Brain pericyte (primary cell): ENCODE results near the gene P3H2.

Experiments
- DNase-seq: peaks from one replicate; pipeline ENCODE4 v3.0.0-alpha.2; 2012; ENCODE audit warnings: low read depth, low spot score

Gene P3H2

DNA sequence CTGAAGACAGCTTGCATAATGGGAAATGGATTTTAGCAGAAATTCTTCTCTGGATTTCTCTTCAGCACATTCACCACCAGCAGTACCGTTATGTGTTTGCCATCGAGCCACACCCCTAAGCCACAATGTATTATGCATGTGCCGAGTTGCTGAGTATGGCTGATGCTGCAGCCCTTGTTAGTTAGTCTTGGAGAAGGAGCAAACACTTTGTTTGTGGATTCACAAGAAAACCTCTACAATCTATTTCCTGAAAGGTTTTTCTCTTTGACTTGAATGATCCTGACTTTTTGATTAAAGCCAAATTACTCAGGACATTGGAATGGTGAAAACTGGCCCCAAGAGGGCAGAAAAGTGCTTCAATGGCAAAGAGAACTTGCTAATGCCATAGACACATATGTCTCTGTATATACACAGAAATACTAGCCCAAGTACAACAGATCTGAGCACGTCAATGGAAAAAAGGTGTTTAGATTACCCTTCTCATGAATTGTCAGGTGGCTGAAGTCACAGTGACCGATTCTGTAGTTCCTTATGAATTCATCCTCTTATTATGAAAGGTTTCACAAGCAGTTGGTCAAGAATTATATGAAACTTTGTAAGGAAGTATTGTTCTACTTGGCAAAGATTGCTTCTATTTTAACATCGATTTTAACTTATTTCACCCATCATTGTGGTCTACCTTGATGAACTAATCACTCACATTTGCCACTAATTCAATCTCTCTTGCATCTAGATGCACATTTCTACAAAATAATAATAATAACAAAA is 103.0 kb downstream of the P3H2 start:
- no peak for DNase-seq

DNA sequence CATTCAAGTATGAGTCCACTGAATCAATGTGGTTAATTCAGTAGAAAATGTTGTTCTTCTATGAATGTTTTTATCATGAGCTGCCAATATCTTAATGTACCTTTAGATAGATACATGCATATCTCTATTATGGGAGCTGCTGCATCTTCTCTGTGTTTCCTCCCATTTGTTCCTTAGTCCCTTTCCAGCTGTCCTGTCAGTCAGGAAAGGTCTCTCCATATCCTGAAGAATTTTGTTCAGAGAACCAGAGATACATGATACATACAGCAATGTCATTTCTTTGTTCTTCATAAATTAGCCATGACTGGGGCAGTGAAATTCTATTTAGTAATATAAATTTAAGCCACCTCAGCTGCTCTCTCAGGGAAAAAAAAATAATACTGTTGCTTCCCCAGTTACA is 103.7 kb downstream of the P3H2 start:
- DNase-seq: no peak

DNA sequence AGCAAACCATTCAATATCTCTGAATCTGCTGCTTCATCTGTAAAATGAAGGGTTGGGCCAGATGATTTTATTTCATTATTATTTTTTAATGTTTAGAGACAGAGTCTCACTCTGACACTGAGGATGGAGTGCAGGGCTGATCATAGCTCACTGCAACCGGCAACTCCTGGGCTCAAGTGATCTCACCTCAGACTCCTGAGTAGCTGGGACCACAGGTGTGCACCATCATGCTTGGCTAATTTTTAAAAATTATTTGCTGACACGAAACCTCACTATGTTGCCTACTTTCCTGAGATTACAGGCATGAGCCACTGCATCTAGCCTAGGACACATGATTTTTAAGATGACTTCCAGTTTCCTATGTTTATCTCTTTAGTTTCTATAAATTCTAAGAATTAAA is 105.8 kb downstream of the P3H2 start:
- DNase-seq: no peak

DNA sequence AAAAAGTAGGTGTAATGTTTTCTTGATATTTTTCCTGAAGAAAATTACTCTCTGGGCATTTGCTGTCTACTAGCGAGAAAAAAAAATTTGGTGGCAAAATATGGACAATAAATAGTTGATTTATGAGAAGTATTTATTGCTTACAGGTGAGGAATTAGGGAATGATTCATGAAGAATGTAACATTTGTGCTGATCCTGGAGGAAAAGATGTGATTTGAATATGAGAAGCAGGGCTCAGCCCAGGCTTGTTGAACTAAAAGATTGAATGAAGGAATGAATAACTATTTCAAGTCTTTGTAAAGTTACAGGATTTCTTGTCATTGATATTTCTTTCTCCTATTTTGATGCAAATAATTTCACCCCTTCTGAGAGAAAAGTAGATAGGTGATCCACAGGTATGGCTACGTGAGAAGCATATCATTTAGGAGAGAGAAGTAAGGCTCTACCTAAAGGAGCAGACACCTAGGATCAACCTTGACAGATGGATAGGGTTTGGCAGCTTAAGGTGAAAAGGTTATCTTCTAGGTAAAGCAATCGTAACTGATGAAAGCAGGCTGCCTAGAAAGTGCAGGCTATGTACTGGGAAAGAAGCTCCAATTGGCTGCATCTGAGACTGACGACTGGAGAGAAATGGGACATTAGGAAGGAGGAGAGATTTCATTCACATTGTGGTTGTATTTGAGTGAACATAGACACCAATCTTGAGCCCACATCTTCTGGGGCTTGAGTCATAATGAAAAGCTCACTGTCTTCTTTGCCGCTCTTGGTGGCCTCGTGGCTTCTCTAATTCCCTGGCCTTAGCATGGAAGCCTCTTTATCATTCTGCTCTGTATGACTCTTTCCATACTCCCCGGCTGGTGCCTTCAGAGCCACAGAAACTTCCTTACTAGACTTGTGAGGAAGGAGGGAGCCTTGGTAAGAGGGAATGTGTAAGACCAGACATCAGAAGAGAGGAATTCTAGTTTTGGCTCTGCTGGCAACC is 106.5 kb downstream of the P3H2 start:
- no peak for DNase-seq

DNA sequence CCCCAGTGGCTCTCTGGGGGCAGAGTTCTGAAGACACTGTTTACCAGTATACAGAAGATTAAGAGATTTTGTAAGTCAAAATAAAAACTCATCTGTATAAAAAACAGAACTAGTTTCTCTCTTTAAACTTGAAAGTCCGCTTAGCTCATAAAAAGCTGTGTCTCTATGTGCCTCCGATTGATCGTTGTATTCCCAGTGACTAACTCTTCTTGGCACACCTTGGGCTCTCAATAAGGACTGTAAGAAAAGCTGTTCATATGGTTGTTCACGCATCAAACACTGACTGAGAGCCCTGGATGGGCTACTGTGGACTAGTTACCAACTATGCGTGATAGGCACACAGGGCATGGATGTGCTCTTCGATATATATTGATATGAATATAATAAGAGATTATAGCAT is 107.9 kb downstream of the P3H2 start:
- DNase-seq: no peak

DNA sequence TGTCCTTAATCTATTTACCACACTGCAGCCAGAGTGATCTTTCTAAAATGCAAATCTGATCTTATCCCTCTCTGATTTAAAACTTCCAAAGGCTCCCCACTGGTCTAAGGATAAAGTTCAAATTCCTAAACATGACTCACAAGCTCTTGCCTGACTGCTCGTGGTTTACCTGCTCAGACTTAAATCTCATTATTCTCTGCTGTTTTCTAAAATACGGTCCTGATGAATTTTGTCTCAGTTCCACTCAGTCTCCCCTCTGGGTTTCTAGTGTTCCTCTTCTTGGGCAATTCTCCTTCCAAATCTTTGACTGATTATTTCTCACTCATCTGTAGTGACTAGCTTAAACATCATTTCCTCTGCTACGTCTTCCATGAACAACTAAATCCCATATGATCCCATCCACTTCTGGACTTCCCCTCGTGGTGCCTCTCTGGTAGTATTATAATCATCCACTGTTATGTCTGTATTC is 108.3 kb downstream of the P3H2 start:
- no peak for DNase-seq

DNA sequence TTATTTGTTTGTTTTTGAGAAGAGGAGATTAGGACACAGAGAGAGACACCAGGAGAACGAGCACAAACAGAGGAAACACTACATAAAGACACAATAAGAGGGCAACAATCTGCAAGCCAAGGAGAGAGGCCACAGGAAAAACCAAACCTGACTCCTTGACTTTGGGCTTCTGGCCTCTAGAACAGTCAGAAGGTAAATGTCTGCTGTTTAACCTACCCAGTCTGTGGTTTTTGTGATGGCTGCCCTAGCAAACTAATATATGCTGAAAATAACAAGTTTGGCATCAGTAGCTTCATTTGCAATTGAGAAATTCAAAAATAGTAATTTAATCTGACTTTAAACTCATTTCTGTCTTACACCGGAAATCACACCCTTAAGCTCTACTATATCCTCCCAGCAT is 110.2 kb downstream of the P3H2 start:
- DNase-seq: no peak

DNA sequence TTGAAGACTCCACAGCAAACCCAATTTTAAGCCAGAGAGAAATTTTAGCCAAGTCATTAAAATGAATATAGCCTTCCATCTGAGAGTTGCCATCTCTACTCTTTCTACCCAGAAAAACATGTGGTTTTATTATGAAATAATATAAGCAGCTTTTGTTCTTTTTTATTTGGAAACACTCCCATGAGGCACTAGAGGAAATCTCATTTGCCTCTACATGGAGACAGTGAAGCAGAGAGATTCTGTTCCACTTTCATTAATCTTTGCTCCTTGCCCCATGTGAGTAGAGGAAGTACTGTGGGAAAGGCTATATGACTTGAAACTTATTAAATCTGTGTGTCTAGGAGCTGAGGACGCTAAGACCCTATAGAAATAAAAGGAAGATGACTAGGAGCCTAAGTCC is 111.1 kb downstream of the P3H2 start:
- no peak for DNase-seq

DNA sequence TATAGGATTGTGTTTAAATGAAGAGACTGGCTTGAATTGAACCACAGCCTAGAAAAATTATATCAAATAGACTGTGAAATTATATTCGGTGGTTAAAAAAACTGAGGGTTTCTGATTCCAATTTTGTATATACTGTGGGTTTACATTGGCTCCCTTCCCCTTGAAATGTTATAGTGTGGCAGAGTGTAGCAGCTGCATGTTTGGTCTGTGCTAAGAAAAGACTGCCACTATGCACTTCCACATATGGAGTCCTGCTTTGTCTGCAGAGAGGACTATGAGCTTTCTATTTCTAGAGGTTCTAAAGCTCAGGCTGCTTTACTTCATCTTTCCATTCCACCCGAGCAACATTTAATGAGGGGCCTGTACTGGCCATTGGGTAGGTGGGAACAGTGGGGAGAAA is 112.3 kb downstream of the P3H2 start:
- no peak for DNase-seq

DNA sequence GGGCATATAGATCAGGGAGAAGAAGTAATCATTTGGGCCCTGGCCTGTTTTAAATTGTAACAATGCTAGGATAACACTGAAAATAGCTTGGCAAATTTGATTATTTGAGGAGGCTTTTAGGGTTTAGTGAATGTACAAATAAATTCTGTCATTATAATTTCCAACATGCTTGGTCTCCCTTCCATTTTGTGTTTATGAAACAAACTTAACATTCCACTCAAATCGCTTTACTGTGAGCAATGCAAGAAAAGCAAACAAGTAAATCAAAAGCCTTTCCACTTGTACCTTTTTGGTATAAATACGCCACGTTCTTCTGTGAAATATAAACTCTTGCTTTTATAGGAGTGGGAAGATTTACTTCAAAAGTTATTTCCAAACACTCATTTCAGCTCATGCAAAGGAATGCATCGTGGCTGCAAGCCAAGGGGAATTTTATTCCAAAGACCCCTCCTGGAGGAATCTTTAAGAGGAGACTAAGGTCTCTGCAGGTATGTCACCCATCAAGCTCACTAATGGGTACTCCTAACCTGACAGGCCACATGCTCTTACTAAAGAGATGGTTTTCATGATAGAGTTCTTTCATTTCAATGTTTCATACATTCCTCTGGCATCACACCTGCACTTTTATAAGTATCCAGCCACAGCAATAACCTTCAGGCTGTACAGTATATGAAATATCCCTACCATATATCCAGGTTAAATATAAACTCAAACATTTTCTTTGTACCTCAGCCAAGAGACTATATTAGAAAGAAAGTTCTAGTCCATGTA is 115.2 kb downstream of the P3H2 start:
- DNase-seq: no peak

DNA sequence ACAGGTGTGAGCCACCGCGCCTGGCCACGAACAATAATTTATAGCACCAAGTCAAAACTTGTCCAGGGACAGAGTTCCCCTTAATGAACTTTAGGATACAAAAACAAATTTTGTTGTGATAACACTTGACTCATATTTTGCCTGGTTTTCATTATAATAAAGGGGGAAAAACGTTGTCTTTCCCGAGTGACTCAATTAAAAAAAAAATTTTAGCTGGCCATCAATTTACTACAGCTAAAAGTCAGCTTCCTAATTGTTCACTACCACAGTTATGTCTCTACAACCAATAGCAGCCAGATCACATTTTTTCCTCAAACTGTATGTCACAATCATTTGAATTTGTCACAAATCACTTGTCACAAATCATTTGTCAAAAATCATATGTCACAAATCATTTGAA is 116.0 kb downstream of the P3H2 start:
- DNase-seq: no peak

DNA sequence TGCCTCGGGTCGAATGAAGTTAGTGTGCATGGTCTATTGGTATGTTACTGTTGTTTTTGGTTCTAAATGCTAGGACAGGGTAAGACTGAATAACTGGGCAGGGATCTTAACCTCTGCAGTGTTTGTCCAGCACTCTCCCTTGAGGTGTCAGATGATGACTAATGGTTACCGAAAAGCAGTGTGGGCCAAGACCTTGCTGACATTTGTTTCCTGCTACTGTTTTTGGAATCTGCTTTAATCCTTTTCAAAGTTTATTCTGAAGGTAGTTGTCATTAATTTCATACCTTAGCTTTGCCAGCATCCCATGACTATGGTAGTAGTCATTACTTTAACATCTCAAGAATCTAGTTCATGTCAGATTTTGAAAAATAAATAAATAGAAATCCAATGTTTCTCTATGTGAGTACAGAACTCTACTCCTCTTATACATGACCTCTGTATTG is 117.0 kb downstream of the P3H2 start:
- no peak for DNase-seq

DNA sequence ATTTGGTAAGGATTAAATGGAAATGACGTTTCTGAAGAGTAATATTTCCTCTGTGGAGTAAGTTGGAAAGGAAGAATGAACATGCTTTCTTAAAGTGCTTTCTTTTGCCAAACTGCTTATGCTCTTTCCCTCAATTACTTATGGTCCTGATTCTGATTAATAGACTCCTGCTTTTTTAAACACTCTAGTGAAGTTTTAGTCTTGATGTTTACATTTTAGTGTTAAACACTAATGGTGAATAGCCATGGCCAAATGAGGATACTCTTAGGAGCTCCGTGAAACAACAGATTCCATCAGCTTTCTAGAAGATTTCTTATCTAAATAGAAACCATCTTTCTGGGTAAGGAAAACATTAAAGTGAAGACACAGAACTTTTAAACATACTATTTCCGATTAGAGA is 117.6 kb downstream of the P3H2 start:
- DNase-seq: no peak

DNA sequence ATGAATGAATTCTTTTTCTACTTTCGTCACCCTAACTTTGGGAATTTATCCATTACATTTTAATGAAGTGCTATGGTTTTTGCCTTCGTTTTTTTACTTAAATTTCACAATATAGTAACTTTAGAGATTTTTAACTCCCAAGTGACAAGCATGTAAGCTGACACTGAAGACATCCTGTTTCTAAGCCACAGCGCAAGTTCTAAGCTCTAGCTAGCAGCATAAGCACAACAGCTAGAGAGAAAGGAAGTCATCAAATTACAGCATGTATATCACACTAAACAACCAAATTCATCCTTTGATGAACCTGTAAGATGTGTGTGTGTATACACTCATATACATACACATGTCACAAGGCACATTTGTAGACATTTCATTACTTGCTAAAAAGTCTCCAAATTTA is 119.3 kb downstream of the P3H2 start:
- DNase-seq: no peak

DNA sequence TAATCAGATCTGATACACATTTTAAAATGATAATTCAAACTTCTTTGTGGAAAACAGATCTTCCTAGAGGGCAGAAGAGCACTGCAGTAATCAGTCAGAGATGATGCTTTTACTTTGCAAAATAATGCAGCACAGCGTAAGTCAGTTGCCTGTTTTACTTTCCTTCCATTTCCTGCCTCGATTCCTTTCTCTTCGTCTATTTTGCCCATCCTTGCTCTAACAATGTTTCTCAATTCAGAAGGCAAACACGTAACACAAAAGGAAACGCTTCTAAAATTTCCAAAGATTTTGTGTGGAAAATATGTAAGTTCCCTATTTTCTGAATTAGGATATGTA is 119.9 kb downstream of the P3H2 start:
- no peak for DNase-seq

DNA sequence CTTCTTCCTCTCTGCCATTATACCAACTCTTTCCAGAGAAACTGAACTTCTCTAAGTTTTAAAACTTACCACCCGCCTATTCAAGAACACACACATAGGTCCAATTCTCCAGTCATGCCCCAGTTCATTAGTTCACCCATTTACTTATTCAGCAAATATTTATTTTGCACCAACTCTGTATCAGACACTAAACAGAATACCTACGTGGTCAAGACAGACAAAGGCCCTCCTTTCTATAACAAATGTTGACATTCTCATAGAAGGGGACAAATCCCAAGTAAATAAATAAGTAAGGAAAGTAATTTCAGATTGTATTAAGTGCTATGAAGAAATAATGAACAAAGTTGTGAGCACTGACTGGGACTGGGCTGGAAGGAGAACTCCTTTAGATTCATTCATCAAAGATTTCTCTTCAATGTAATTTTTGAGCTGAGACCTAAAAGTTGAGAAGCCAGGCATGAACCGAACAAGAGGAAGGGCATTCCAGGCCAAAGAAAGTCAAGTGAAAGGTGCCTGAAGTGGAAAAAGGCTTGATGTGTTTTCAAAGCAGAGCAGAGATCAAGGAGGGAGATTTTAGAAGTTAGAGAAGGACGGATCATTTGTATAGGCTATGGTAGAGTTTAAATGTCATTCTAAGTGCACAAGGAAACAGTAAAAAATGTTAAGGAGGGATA is 120.4 kb downstream of the P3H2 start:
- no peak for DNase-seq

DNA sequence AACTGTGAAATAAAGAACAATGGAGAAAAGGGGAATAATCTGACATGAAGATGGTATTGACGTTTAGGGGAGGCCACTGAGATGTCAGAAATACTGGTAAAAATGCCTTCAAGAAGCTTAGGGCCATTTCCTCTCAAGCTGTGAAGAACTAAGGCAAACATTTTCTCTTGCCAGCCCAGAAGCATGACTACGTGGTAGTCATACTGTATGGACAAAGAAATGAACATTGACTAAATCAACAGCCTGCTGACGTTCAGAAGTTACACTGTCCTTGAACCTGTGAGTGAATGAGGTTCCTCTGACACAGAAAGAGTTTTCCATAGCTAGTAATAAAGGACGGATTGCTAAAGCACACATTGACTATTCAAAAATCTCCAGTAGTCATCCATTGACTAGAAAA is 121.0 kb downstream of the P3H2 start:
- no peak for DNase-seq

DNA sequence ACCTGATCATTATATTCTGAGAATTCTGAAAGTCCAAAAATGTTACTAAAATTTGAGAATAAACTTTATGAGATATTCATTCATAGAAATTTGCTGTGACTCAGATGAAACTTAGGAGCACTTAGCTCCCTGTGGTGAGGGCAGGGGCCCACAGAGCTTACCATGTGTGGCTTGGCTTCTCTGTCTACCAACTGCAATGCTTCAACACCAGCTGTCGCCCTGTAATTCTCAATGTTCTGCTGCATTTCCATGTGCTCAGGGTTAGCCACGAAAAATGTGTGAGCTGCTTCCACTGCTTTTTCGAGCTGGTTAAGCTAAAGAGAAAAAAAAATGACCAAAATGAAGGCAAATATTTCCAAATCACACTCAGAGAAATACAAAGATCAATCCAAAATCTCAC is 125.6 kb downstream of the P3H2 start:
- DNase-seq: peak; percentile 69

DNA sequence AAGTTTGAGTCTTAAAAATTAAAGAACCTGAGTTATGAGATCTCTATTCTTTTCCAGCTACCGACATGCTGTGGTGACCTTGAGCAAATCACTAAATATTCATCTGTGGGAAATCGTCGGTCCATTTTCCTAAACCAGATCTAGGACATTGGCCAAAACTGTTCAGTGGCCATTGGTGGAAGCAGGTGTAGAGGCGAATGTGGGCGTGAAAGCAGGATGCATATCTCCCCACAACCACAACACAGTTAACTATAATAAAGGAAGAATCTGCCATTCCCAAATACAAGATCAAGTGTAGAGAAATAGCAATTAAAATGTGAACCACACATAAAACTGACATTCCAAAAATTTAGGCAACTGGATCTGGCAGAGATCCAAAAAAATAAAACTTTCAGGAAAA is 129.9 kb downstream of the P3H2 start:
- DNase-seq: no peak

DNA sequence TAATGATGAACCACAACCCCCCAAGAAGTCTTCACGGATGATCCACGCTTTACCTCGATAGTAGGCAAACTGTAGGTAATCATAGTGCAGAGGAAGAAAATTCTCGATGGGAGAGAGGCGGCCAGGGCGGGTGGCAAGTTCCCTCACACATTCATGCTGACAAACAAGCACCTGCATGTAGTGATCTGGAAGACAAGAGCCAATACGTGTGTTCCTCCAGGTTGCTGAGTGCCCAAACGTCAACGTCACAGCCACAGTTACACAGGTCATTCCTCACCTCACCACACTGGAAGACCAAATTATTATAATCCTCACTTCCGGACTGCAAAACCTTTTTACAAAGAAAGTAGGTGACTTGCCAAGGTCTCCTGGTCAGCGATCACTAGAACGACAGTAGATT is 131.8 kb downstream of the P3H2 start:
- no peak for DNase-seq

DNA sequence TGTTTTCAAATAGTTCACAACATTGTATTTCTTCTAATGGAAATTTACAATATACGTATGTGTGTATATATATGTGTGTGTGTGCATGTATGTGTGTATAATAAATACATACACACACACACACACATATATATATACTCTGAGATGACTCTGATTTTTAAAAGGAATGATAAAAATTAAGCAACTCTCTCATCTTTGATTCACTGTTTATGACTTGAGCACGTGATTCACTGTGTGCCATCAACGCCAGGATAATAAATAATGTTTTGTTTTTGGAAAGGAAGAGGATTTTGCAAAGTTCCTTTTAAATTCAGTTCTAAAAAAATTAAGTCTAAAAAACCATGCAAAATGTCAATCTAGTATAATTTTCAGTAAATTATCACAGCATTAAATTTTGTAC is 132.4 kb downstream of the P3H2 start:
- DNase-seq: no peak

DNA sequence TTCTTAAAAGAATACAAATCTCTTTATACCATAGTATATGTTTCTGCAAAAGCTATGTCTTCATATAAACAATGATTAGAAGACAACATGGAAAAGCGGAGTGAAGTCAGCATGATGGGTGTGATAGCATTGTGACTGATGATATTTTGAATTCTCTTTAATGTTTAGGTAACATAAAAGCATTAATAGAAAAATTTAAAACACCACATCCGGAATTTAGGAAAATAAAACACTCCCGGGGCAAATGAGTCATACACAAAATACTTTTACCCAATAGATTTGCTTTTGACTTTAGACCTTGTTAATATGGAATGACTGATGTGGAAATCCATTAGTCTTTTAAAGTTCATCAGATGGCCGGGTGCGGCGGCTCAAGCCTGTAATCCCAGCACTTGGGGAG is 134.7 kb downstream of the P3H2 start:
- DNase-seq: no peak
